SK-N-MC (cell line): ENCODE data around the gene TOP3B.
"Not testable (repeated sequence)": the region's sequence is repeated elsewhere in the genome, so short reads cannot be mapped to it uniquely, and the experiment has no call there.

Experiments used
- DNase-seq: peaks from one replicate; pipeline ENCODE4 v3.0.0-alpha.2; 2011; ENCODE audit warnings: low read depth, low spot score
- H3K27ac ChIP-seq: fragments of 200-600 bp; sonication (generic); 2 replicates; pipeline ENCODE4 v1.5.1; 2016; ENCODE audit warnings: mixed run types
- H3K36me3 ChIP-seq: fragments of 200-600 bp; sonication (generic); 2 replicates; pipeline ENCODE4 v1.6.1; 2017; ENCODE audit warnings: antibody characterized with exemption, low read length, mixed read lengths; ENCODE audit not compliant: insufficient read depth
- H3K4me3 ChIP-seq: fragments of 200-600 bp; sonication (generic); 2 replicates; pipeline ENCODE4 v1.5.1; 2016
- H3K9ac ChIP-seq: fragments of 200-600 bp; sonication (generic); 2 replicates; pipeline ENCODE4 v1.8.0; 2017; ENCODE audit warnings: mixed run types, mixed read lengths; ENCODE audit not compliant: insufficient read length
- H3K9me3 ChIP-seq: fragments of 200-600 bp; sonication (generic); 2 replicates; pipeline ENCODE4 v1.6.1; 2017; ENCODE audit warnings: low read depth, mild to moderate bottlenecking, antibody characterized with exemption, low read length, moderate library complexity, mixed read lengths
- EZH2 ChIP-seq: fragments of 200-600 bp; sonication (generic); IDR thresholded peaks from one replicate; pipeline ENCODE4 v1.6.1; 2017; ENCODE audit warnings: antibody characterized with exemption
- FOXP2 ChIP-seq: optimal IDR thresholded peaks from 2 replicates; pipeline ENCODE3; 2011; ENCODE audit warnings: mild to moderate bottlenecking, moderate library complexity; ENCODE audit not compliant: insufficient read depth; ENCODE audit errors: extremely low read length, control extremely low read depth
- POLR2AphosphoS5 ChIP-seq: IDR thresholded peaks from 2 replicates; pipeline ENCODE4 v1.6.1; 2012; ENCODE audit warnings: mild to moderate bottlenecking, low read depth, low read length, borderline replicate concordance

The TOP3B gene

DNA sequence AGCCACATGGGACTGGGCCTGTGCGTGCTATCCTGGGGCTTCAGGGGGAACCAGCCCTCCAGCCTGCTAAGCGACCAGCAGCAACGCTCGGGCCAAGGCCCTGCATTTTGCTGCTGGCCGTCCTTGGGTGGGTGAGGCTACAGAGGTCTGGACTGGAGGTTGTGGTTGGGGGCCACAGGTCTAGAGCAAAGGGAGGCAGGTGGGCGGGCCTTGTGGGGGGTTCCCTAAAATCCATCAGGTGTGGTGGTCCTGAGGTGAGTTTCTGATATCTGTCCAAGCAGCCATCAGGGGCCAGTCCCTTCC lies 64.7 kb downstream of the TOP3B start:
- DNase-seq, result no peak
- TF ChIP-seq EZH2 (no peak), POLR2AphosphoS5 (no peak), FOXP2 (no peak)
- H3K9me3 ChIP-seq, result no peaks in the 10 kb centered on the region
- H3K27ac ChIP-seq, result no peak overlapping the region
- no peak overlapping the region for H3K9ac ChIP-seq
- H3K36me3 ChIP-seq, result no peaks in the 10 kb centered on the region
- H3K4me3 ChIP-seq, result no peak overlapping the region

DNA sequence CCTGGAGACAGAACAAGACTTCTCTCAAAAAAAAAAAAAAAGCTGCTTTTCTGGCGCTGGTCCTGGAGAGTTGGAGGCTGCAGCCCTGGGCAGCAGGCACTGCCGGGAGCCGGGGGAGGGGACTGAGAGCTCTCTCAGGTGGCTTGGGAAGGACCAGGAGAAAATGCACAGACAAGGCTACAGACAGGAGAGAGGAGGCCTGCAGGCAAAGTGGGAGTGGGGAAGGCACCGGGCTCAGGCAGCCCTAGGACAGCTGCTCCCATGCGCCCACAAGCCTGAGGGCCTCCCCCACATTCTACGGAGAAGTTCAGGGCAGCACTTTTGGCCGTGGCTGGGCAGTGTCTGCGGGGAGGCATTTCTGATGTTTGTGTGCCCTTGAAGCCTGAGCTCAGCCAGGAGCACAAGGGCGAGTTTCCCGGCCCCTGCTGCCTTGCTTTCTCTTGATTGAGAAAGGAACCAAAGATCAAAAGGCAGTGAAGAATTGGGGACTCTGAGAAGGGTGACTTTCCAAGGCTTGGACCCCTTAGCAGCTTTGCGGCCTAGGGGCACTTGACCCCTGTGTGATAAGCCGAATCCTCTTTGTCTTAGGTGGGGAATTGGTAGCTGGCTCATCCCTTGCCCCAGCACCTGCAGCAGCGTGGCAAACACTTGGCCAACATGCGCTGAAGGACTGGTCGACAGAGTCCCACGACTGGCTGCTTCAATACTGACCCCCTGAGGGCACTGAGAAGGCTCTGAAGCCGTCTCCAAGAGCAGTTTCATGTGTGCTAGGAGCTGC lies 65.2 kb downstream of the TOP3B start:
- Histone ChIP-seq H3K27ac (no peak overlapping the region), H3K36me3 (no peaks in the 10 kb centered on the region), H3K4me3 (no peak overlapping the region), H3K9ac (no peak overlapping the region), H3K9me3 (no peaks in the 10 kb centered on the region)
- no peak for DNase-seq
- no peak for TF ChIP-seq POLR2AphosphoS5
- TF ChIP-seq FOXP2, result no peak
- TF ChIP-seq EZH2, result no peak

DNA sequence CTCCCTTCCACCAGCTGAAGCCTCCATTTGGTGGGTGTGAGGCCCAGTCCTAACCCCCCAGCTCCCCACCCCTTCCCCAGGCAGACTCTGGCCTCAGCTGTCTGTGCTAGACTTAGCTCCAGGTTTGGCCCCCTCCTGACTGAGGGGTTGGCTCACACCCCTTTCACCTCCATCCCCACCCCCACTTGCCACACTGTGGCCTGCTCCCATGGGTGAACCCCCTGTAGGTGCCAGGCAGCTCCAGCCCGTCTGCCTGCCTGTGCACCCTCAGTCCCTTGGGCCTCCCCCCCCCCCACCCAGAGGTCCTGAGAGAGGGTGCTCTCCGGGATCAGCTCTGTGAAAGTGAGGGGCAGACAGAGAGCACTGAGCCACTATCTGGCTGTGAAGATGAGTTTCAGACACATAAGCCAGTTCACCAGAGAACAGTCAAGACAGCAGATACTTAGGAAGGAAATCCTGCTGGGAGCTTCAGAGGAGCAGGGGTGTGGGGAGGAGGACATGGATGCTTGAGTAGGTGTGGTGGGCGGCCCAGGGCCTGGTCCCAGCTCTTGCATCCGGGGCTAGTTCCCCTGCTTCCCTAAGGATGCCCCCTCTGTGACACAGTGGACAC lies 66.2 kb downstream of the TOP3B start:
- TF ChIP-seq EZH2 (no peak), POLR2AphosphoS5 (no peak), FOXP2 (no peak)
- no peak for DNase-seq
- H3K9me3 ChIP-seq, result no peaks in the 10 kb centered on the region
- no peak overlapping the region for H3K9ac ChIP-seq
- H3K4me3 ChIP-seq, result no peak overlapping the region
- H3K36me3 ChIP-seq, result no peaks in the 10 kb centered on the region
- H3K27ac ChIP-seq, result no peak overlapping the region

DNA sequence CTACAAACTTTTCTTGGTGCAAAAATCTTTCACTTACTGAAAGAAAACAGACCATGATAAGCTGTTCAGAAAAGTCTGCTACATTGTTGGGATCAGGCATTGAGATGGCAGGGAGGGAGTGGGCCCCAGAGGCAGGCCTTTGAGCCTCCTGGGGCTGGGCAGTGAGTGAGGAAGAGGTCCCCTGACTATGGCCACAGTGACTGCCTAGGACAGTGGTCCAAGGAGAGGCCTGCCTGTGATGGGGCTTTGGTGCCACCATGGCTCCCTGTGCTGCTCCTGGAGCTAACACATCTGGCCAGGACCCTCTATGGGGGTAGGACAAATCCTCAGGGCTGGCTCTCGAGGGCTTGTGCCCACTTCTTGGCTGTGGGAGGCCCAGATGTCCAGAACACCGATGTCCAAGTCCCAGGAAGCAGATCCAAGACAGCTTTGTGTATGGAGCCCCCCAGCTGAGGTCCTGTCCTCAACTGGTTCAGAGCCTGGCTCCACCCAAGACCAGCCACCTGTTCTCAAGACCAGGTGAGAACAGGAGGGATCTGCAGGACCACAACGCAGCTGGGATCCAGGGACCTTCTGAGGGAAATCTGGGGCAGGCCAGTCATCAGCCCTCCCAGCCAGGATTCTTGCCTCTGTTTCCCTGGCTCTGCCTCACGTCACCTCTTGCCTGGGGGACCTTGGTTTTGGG lies 66.8 kb downstream of the TOP3B start:
- H3K9me3 ChIP-seq, result no peaks in the 10 kb centered on the region
- TF ChIP-seq EZH2 (no peak), FOXP2 (no peak), POLR2AphosphoS5 (no peak)
- H3K36me3 ChIP-seq, result no peaks in the 10 kb centered on the region
- H3K27ac ChIP-seq, result no peak overlapping the region
- H3K9ac ChIP-seq, result no peak overlapping the region
- DNase-seq, result no peak
- no peak overlapping the region for H3K4me3 ChIP-seq

DNA sequence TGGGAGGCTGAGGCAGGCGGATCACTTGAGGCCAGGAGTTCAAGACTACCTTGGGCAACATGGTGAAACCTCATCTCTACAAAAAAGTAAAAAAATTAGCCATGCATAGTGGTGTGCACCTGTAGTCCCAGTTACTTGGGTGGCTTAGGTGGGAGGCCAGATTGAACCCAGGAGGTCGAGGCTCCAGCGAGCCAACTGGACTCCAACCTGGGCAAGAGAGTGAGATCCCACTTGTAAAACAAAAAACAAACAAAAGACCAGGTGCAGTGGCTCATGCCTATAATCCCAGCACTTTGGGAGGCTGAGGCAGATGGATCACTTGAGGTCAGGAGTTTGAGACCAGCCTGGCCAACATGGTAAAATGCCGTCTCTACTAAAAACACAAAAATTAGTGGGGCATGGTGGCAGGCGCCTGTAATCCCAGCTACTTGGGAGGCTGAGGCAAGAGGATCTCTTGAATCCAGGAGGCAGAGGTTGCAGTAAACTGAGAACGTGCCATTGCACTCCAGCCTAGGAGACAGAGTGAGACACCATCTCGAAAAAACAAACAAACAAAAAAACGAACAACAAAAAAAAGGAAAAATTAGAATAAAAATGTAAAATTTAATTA lies 68.4 kb downstream of the TOP3B start:
- H3K9ac ChIP-seq, H3K36me3 ChIP-seq, DNase-seq, H3K9me3 ChIP-seq, H3K27ac ChIP-seq, H3K4me3 ChIP-seq: not testable (repeated sequence)

GRCh38 chr22:21910367-21910766 lies 72.2 kb downstream of the TOP3B start:
- not testable (repeated sequence) for H3K9ac ChIP-seq, H3K4me3 ChIP-seq, H3K36me3 ChIP-seq, H3K27ac ChIP-seq, H3K9me3 ChIP-seq, DNase-seq

- no peaks in the 10 kb centered on the region for H3K36me3 ChIP-seq
- H3K9ac ChIP-seq, result no peak overlapping the region
- no peak overlapping the region for H3K4me3 ChIP-seq
- no peaks in the 10 kb centered on the region for H3K9me3 ChIP-seq
- DNase-seq, result no peak
- TF ChIP-seq POLR2AphosphoS5, result no peak
- no peak for TF ChIP-seq FOXP2
- TF ChIP-seq EZH2, result no peak
- no peak overlapping the region for H3K27ac ChIP-seq
Measured at GRCh38 chr22:21909871-21910270, 72.7 kb downstream of the TOP3B start.

DNA sequence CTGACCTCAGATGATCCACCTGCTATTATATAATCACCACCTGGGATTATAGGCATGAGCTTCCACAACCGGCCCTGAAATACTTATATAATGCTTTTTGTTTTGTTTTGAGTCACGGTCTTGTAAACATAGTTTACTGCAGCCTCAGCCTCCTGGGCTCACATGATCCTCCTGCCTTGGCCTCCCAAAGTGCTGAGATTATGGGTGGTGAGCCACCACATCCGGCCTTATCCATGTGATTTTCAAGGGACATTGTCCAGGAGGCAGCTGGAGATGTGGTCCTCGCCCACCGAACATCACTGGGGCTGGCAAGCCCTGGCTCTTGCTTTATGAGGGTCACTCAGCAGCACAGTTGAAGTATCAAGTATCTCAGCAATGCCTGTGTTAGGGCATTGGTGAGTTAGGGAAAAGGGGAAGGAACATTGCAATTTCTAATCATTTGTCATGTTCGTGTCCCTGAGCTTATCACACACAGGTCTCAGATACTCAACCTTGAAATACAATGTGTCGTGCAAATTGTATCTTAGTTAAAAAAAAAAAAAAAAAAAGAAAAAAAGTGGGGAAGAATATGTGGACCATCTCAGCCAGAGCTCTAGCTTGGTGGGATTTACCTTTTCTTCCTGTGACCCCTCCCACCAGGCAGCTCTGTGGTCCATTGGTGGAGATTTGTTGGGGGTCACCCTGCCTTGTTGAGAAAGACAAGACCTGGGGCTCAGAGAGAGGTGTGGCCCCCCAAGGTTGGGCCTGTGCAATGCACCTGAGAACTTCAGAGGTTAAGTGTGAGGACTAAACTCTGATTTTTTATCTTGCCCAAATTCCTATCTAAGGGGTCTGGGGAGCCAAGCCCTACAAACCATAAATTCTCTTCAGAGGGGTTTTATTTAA lies 74.7 kb downstream of the TOP3B start:
- Histone ChIP-seq H3K9me3 (no peaks in the 10 kb centered on the region), H3K4me3 (no peak overlapping the region), H3K27ac (no peak overlapping the region), H3K9ac (no peak overlapping the region), H3K36me3 (no peaks in the 10 kb centered on the region)
- TF ChIP-seq EZH2, result no peak
- TF ChIP-seq POLR2AphosphoS5, result no peak
- TF ChIP-seq FOXP2, result no peak
- DNase-seq, result no peak
